ENCODE data around the gene RNU7-1.
A peak's percentile ranks its signal among the peaks of the same experiment; 100 is the strongest.

DNA sequence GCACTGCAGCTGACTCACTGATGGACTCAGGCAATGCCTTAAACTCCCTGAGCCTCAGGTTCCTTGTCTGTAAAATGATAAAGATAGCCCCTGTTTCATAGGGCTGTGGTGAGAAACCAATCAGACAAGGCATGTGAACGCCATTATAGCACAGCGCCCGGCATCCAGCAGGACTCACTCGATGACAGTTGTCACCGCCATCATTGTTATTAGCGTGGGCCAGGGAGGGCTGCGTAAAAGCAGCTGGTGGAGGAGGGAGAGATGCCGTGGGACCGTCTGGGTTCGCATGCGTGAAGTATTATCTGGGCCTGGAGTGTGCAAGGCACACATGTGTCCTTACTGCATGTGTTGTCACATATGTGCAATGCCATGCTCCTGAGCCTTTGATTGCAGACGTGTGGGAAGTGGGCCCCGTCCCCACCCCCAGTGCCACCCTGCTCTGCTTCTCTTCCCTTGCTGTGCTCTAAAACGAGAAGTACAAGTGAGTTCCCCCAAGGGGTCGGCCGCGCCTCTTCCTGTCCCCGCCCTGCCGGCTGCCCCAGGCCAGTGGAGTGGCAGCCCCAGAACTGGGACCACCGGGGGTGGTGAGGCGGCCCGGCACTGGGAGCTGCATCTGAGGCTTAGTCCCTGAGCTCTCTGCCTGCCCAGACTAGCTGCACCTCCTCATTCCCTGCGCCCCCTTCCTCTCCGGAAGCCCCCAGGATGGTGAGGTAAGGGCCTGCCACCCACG lies 7.4 kb downstream of the RNU7-1 start, which contains the start of gene PTPN6:
- TF ChIP-seq, protein P1, sequence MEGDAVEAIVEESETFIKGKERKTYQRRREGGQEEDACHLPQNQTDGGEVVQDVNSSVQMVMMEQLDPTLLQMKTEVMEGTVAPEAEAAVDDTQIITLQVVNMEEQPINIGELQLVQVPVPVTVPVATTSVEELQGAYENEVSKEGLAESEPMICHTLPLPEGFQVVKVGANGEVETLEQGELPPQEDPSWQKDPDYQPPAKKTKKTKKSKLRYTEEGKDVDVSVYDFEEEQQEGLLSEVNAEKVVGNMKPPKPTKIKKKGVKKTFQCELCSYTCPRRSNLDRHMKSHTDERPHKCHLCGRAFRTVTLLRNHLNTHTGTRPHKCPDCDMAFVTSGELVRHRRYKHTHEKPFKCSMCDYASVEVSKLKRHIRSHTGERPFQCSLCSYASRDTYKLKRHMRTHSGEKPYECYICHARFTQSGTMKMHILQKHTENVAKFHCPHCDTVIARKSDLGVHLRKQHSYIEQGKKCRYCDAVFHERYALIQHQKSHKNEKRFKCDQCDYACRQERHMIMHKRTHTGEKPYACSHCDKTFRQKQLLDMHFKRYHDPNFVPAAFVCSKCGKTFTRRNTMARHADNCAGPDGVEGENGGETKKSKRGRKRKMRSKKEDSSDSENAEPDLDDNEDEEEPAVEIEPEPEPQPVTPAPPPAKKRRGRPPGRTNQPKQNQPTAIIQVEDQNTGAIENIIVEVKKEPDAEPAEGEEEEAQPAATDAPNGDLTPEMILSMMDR (IDR thresholded peaks at IDR 0.05), result no peak
- TF ChIP-seq POLR2A (IDR thresholded peaks at IDR 0.05), result peak in 3 of 4 donors; percentile 36 to 85 (median 45)
- TF ChIP-seq POLR2AphosphoS5 (IDR thresholded peaks at IDR 0.05), result peak; percentile 67
- TF ChIP-seq EP300 (IDR thresholded peaks at IDR 0.05), result no peak

Measured in upper lobe of left lung (tissue), 4 donors.